HepG2 (cell line): ENCODE data around the gene NUDT22. TPM values are rescaled to one million over a fixed set of nuclear protein-coding genes. Genes with fewer than 3 reads are reported as not detected.
A peak's percentile ranks its signal among the peaks of the same experiment; 100 is the strongest.

Source experiments
- AGO1 ChIP-seq: fragments of 200-400 bp; formaldehyde crosslinking; IDR thresholded peaks from 2 replicates; pipeline ENCODE4 v1.6.1; 2017; ENCODE audit warnings: mild to moderate bottlenecking, low read depth, low read length, moderate library complexity; ENCODE audit not compliant: poor library complexity, severe bottlenecking
- DPF2 ChIP-seq: sonication (generic); formaldehyde crosslinking; IDR thresholded peaks from 2 replicates; pipeline ENCODE4 v1.4.0; 2020; ENCODE audit warnings: mild to moderate bottlenecking, low read depth, missing genetic modification reagents, borderline replicate concordance
- HNRNPH1 ChIP-seq: fragments of 200-400 bp; formaldehyde crosslinking; optimal IDR thresholded peaks from 2 replicates; pipeline ENCODE3; 2017; ENCODE audit warnings: mild to moderate bottlenecking, low read depth, low read length
- MXD1 ChIP-seq: sonication (generic); formaldehyde crosslinking; IDR thresholded peaks from 2 replicates; pipeline ENCODE4 v1.4.0; 2020; ENCODE audit warnings: mild to moderate bottlenecking, missing genetic modification reagents
- PATZ1 ChIP-seq: sonication (generic); formaldehyde crosslinking; IDR thresholded peaks from 2 replicates; pipeline ENCODE4 v1.4.0; 2020; ENCODE audit warnings: missing genetic modification reagents
- RBM39 ChIP-seq: fragments of 200-400 bp; formaldehyde crosslinking; IDR thresholded peaks from one replicate; pipeline ENCODE4 v1.6.1; 2018; ENCODE audit warnings: antibody characterized with exemption, mild to moderate bottlenecking, low read depth, low read length; ENCODE audit not compliant: poor library complexity, severe bottlenecking
- SOX5 ChIP-seq: IDR thresholded peaks from 2 replicates; pipeline ENCODE4 v1.6.1; 2016; ENCODE audit warnings: borderline replicate concordance
- TAF15 ChIP-seq: fragments of 200-400 bp; formaldehyde crosslinking; IDR thresholded peaks from one replicate; pipeline ENCODE4 v1.6.1; 2018; ENCODE audit warnings: mild to moderate bottlenecking, low read depth, low read length; ENCODE audit not compliant: poor library complexity, severe bottlenecking
- THYN1 ChIP-seq: sonication (generic); formaldehyde crosslinking; IDR thresholded peaks from 2 replicates; pipeline ENCODE4 v1.8.1; 2023; ENCODE audit warnings: low read depth, mild to moderate bottlenecking, moderate library complexity, missing genetic modification reagents, borderline replicate concordance
- ZIK1 ChIP-seq: sonication (generic); formaldehyde crosslinking; IDR thresholded peaks from 2 replicates; pipeline ENCODE4 v1.5.0; 2020; ENCODE audit warnings: mild to moderate bottlenecking, low read depth, missing genetic modification reagents, borderline replicate concordance
- ZNF354B ChIP-seq: sonication (generic); formaldehyde crosslinking; IDR thresholded peaks from 2 replicates; pipeline ENCODE4 v1.8.0; 2022; ENCODE audit warnings: mild to moderate bottlenecking, missing genetic modification reagents
- polyA plus RNA-seq, 8 experiments: library from polyadenylated mRNA; depleted of rRNA in 3 of 8; stranded (reverse) in 7 of 8; unstranded in 1 of 8; fragments of >200 nt; fragmentation: Illumina TruSeq in 4 of 8; extraction: Trizol in 4 of 8; gene quantifications; 2 replicates each; pipeline versions ENCODE4 v1.2.1 to v1.2.3, GENCODE V29; 2011 to 2016; ENCODE audit warnings: low read depth in 4 of 8, missing spikeins in 1 of 8, mixed read lengths in 1 of 8; ENCODE audit not compliant: insufficient read depth in 1 of 8
- total RNA-seq, 5 experiments: library from RNA; depleted of rRNA; stranded (reverse); fragments of >200 nt; fragmentation: Illumina TruSeq; extraction: Trizol; gene quantifications; 2 replicates each; pipeline ENCODE4 v1.2.3, GENCODE V29; 2016; ENCODE audit warnings: low read depth in 1 of 5
- TF ChIP-seq, protein P1 (sequence below): sonication (generic); IDR thresholded peaks from 2 replicates; pipeline ENCODE4 v1.6.1; 2016; ENCODE audit warnings: low read depth, borderline replicate concordance
- TF ChIP-seq, protein P2 (sequence below): sonication (generic); formaldehyde crosslinking; IDR thresholded peaks from 2 replicates; pipeline ENCODE4 v1.8.0; 2022; ENCODE audit warnings: missing genetic modification reagents, mild to moderate bottlenecking, inconsistent platforms, borderline replicate concordance
- TF ChIP-seq, protein P3 (sequence below), 2 experiments: fragments of 450-650 bp in 1 of 2; sonication (generic) in 1 of 2; formaldehyde crosslinking in 1 of 2; IDR thresholded peaks; 2 replicates each; pipeline versions ENCODE4 v1.6.1 to v1.8.0; 2016 to 2022; ENCODE audit warnings: antibody characterized with exemption in 1 of 2, mild to moderate bottlenecking in 1 of 2, missing genetic modification reagents in 1 of 2

The NUDT22 gene
- total and polyA plus RNA-seq, 2 of the 13 experiments (the other 11 are each of a cell fraction or from before 2014, with no cell fraction given) = 33.5 to 39.8 TPM

DNA sequence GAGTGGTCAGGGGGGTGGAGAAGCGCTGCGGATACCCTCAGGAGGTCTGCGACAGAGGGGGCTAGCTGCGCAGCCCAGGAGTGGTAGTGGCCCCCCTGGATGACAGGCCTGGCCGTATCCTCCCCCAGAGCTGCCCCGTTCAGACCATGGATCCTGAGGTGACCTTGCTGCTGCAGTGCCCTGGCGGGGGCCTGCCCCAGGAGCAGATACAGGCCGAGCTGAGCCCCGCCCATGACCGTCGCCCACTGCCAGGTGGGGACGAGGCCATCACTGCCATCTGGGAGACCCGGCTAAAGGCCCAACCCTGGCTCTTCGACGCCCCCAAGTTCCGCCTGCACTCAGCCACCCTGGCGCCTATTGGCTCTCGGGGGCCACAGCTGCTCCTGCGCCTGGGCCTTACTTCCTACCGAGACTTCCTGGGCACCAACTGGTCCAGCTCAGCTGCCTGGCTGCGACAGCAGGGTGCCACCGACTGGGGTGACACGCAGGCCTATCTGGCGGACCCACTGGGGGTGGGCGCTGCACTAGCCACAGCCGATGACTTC, 505 bp downstream of the NUDT22 start (continued):
- TF ChIP-seq PATZ1 (CRISPR knock-in tag) (peak; percentile 80), TAF15 (no peak), THYN1 (CRISPR knock-in tag) (no peak), AGO1 (no peak), HNRNPH1 (no peak), ZIK1 (CRISPR knock-in tag) (0 out of 2 replicates have a peak, but pooled peaks have one; percentile 32), DPF2 (CRISPR knock-in tag) (no peak), MXD1 (CRISPR knock-in tag) (no peak; the same call in 1 of the 2 replicates), SOX5 (CRISPR knock-in tag) (no peak), RBM39 (peak; percentile 64), ZNF354B (CRISPR knock-in tag) (no peak)
- TF ChIP-seq, protein P1, sequence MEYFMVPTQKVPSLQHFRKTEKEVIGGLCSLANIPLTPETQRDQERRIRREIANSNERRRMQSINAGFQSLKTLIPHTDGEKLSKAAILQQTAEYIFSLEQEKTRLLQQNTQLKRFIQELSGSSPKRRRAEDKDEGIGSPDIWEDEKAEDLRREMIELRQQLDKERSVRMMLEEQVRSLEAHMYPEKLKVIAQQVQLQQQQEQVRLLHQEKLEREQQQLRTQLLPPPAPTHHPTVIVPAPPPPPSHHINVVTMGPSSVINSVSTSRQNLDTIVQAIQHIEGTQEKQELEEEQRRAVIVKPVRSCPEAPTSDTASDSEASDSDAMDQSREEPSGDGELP = peak; percentile 84; the same call in 1 of the 2 replicates
- TF ChIP-seq, protein P2, sequence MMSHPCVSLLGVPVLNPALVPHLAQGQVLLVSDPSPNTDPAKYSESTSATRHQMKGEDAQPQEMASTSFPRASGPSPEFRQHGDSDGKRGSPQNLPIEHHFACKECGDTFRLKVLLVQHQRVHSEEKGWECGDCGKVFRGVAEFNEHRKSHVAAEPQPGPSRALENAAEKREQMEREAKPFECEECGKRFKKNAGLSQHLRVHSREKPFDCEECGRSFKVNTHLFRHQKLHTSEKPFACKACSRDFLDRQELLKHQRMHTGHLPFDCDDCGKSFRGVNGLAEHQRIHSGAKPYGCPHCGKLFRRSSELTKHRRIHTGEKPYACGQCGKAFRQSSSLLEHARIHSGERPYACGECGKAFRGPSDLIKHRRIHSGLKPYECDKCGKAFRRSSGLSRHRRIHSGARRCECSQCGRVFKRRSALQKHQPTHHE = no peak
- TF ChIP-seq, protein P3, sequence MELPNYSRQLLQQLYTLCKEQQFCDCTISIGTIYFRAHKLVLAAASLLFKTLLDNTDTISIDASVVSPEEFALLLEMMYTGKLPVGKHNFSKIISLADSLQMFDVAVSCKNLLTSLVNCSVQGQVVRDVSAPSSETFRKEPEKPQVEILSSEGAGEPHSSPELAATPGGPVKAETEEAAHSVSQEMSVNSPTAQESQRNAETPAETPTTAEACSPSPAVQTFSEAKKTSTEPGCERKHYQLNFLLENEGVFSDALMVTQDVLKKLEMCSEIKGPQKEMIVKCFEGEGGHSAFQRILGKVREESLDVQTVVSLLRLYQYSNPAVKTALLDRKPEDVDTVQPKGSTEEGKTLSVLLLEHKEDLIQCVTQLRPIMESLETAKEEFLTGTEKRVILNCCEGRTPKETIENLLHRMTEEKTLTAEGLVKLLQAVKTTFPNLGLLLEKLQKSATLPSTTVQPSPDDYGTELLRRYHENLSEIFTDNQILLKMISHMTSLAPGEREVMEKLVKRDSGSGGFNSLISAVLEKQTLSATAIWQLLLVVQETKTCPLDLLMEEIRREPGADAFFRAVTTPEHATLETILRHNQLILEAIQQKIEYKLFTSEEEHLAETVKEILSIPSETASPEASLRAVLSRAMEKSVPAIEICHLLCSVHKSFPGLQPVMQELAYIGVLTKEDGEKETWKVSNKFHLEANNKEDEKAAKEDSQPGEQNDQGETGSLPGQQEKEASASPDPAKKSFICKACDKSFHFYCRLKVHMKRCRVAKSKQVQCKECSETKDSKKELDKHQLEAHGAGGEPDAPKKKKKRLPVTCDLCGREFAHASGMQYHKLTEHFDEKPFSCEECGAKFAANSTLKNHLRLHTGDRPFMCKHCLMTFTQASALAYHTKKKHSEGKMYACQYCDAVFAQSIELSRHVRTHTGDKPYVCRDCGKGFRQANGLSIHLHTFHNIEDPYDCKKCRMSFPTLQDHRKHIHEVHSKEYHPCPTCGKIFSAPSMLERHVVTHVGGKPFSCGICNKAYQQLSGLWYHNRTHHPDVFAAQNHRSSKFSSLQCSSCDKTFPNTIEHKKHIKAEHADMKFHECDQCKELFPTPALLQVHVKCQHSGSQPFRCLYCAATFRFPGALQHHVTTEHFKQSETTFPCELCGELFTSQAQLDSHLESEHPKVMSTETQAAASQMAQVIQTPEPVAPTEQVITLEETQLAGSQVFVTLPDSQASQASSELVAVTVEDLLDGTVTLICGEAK (IDR thresholded peaks at IDR 0.05) = no peak
- TF ChIP-seq, protein P3 (CRISPR knock-in tag; IDR thresholded peaks at IDR 0.05) = no peak
